Stimulated activated CD4-positive, alpha-beta T cell treated with anti-CD3 and anti-CD28 coated beads, Interleukin-4, amount 100 ng/mL, for 1 hour (primary cell): ENCODE measurements around the gene ZBTB20.

Experiments used
- DNase-seq: peaks from one replicate; pipeline ENCODE4 v3.0.0-alpha.2; 2020

ZBTB20 gene

GRCh38 chr3:114344492-114344891, 802.6 kb downstream of the ZBTB20 start:
- no peak for DNase-seq

- DNase-seq = no peak
These were observed 808.3 kb downstream of the ZBTB20 start for GRCh38 chr3:114338651-114339357.

- DNase-seq = no peak
These were observed 810.2 kb downstream of the ZBTB20 start for GRCh38 chr3:114336857-114337256.

GRCh38 chr3:114336122-114336697, 810.9 kb downstream of the ZBTB20 start:
- no peak for DNase-seq

GRCh38 chr3:114333923-114334240, 813.2 kb downstream of the ZBTB20 start:
- no peak for DNase-seq

- no peak for DNase-seq
These were observed 813.7 kb downstream of the ZBTB20 start for GRCh38 chr3:114333180-114333922.

- DNase-seq = no peak
These were observed 814.5 kb downstream of the ZBTB20 start for GRCh38 chr3:114332342-114333179.

- DNase-seq = no peak
These were observed 815.4 kb downstream of the ZBTB20 start for GRCh38 chr3:114331710-114332109.

GRCh38 chr3:114331007-114331406, 816.1 kb downstream of the ZBTB20 start:
- no peak for DNase-seq

- no peak for DNase-seq
These were observed 817.3 kb downstream of the ZBTB20 start for GRCh38 chr3:114329823-114330222.

GRCh38 chr3:114328345-114328744, 818.7 kb downstream of the ZBTB20 start:
- no peak for DNase-seq

GRCh38 chr3:114327665-114328064, 819.4 kb downstream of the ZBTB20 start:
- DNase-seq = no peak

GRCh38 chr3:114323546-114324254, 823.4 kb downstream of the ZBTB20 start:
- no peak for DNase-seq

GRCh38 chr3:114320246-114320645, 826.8 kb downstream of the ZBTB20 start:
- no peak for DNase-seq

- no peak for DNase-seq
These were observed 827.6 kb downstream of the ZBTB20 start for GRCh38 chr3:114319453-114319852.

- no peak for DNase-seq
These were observed 828.8 kb downstream of the ZBTB20 start for GRCh38 chr3:114318295-114318694.

GRCh38 chr3:114314282-114314681, 832.8 kb downstream of the ZBTB20 start:
- no peak for DNase-seq

GRCh38 chr3:114313426-114313825, 833.7 kb downstream of the ZBTB20 start:
- no peak for DNase-seq

GRCh38 chr3:114310695-114311094, 836.4 kb downstream of the ZBTB20 start:
- DNase-seq = no peak

- DNase-seq = peak; percentile 60
These were observed 838.3 kb downstream of the ZBTB20 start for GRCh38 chr3:114308830-114309229.

- no peak for DNase-seq
These were observed 838.7 kb downstream of the ZBTB20 start for GRCh38 chr3:114308377-114308776.

- DNase-seq = no peak
These were observed 839.3 kb downstream of the ZBTB20 start for GRCh38 chr3:114307832-114308231.
